GM18520 (cell line): ENCODE data around the gene AOPEP.
"Not testable (repeated sequence)": the region's sequence is repeated elsewhere in the genome, so short reads cannot be mapped to it uniquely, and the experiment has no call there.

Experiments
- ATAC-seq: cut with Tn5 transposase; IDR thresholded peaks from one replicate; pipeline ENCODE4 v1.9.1; 2021; ENCODE audit not compliant: unreplicated experiment

AOPEP gene

DNA sequence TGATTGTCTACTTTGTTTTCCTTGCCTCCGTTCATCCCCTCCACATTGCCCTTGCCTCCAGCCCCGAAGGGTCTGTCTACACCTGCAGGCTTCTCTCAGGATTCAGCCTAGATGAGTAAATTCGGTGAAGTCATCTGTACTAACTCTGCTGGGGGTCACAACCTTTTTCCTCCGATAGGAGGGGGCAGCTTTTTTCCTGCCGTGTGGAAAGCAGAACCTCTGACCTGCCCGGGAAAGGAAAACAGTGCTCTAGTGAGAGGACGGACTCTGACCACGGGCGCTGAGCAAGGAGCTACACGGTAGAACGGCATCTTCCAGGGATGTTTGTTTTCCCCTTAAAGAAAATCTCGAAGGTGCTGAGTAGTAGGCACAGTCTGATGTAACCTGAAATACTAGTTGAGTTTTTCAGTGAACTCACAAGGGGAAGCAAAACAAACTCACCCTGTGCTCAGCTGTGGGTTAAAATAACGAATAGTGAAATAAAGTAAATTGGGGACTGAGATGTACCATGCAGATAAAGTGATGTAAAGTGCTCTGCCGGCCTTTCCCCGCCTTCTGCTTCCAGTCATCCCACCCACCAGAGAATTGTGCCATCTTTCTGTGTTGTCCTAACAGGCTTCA lies 281.8 kb downstream of the AOPEP start:
- ATAC-seq = no peak

GRCh38 chr9:95009459-95009858 lies 283.0 kb downstream of the AOPEP start:
- ATAC-seq = no peak

DNA sequence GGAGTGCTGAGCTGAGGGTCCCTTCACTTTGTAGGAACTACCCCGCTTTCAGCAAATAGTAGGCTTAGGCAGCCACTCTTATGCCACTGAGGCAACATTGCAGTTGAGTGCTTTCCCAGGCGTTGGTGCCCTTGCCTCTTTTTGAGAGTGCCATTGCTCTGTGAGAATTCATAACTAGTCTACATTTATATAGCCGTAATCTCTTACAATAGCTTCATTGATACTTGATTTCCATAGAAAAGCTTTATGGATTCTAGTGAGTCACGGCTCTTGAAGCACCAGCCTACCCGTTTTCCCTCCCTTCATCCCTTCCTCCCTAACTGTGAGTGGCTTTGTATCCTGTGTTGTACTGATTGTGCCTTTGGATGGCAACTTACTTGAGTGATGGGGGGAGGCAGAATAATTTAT lies 283.9 kb downstream of the AOPEP start:
- no peak for ATAC-seq

- ATAC-seq = no peak
Measured at GRCh38 chr9:95012035-95012708, 285.7 kb downstream of the AOPEP start.

DNA sequence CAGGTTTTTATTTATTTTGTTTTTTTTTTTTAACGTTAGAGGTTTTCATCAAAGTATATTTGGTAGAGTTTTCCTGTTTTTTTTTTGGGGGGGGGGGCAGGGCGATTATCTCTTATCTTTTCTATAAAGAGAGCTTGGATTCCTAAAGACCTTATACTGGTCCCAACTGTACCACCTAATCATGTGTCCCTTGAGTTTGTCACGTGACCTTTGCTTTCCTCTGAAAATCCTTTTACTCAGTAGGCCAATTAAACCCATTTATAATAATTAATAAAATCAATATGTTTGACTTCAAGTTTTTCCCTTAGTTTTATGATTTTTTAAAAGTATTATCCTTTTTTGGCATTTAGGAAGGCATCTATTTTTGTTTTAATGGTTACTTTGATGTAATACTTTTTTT lies 286.4 kb downstream of the AOPEP start:
- no peak for ATAC-seq

GRCh38 chr9:95014917-95015316 lies 288.4 kb downstream of the AOPEP start:
- ATAC-seq = no peak

DNA sequence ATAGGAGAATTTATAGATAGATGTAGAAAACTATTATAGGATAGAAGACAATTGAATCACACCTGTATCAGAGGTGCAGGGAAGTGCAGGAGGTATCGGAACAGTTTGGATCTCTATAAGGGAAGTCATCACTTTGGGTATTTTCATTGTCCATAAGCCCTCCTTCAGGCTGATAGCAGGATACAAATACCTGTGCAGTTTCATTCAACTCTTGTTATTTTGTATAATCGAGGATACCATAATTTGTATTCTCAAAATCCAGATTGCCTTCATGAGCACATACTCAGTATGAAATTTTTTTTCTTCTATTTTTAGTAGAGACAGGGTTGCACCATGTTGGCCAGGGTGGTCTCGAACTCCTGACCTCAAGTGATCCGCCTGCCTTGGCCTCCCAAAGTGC lies 289.1 kb downstream of the AOPEP start:
- no peak for ATAC-seq

DNA sequence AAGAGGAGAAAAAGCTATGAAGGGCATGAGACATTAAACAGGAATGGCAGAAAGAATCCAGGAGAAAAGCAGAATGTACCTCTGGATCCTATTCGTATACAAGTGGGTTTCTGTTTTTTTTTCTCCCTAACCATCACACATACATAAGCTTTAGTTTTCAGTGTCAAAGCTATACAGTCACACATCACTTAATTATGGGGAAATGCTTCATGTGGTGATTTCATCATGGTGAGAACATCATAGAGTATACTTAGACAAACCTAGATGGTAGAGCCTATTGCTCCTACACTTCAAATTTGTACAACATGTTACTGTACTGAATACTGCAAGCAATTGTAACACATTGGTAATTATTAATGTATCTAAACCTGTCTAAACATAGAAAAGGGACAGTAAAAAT lies 290.6 kb downstream of the AOPEP start:
- ATAC-seq = no peak

DNA sequence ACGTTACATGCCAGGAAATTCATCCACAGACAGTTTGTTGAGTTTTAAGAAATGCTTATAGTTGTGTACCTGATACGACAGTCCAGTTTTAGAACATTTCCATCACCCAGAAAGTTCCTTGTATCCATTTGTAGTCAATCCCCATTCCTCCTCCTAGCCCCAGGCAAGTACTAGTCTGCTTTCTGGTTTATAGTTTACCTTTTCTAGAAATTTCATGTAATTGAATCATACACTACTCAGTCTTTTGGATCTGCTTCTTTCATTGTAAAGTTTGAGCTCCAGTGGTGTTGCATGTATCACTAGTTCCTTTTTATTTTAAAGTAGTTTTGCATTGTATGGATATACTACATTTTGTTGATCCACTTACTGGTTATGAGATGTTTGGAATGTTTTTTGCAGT lies 291.2 kb downstream of the AOPEP start:
- no peak for ATAC-seq

- ATAC-seq = no peak
Measured at GRCh38 chr9:95018099-95018936, 291.8 kb downstream of the AOPEP start.

DNA sequence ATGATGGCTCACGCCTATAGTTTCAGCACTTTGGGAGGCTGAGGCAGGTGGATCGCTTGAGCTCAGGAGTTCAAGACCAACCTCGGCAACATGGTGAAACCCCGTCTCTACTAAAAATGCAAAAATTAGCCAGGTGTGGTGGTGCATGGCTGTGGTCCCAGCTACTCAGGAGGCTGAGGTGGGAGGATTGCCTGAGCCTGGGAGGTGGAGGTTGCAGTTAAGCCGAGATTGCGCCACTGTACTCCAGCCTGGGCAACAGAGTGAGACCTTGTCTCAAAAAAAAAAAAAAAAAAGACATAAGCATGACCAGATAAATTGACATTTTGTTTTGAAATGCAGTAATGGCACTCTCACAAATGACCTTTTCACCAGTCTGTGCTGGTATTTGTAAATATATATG lies 294.1 kb downstream of the AOPEP start:
- not testable (repeated sequence) for ATAC-seq

- ATAC-seq = no peak
Measured at GRCh38 chr9:95021166-95021886, 294.8 kb downstream of the AOPEP start.

- ATAC-seq = no peak
Measured at GRCh38 chr9:95022657-95023056, 296.2 kb downstream of the AOPEP start.

DNA sequence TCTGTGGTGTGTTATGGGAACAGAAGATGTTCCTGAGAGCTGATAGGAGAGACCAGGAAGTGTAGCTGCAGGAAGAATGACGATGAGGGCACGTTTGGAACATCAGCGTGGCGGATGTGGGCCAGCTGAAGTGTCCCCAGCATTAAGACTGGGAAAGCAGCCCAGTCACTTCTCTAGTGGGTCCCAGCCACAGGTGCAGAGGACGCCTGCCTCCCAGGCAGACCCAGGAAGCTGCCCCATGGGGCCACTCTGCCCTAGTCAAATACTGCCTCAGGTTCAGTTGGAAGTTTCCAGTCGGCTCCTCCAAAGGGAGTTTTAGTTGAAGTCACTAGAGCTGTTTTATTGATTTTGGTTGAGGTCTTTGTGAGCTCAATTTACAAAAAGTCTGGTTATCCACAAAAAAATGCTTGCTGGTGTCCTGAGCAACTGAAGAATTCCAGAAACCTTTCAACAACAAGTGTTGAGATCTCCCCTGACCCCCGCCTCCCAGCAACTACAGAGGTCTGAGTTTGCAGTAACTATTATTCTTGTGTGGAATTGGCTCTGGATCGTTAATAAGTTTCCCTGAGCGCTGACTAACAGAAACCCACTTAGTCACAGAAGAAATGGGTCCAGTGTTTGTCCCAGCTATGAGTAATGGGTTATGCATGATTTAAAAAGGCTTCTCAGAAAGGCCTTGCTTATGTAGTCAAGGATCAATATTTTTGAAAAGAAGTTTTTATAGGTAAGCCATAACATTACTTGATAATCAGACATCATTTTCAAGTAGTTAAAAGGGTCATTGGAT lies 296.9 kb downstream of the AOPEP start:
- ATAC-seq = no peak

DNA sequence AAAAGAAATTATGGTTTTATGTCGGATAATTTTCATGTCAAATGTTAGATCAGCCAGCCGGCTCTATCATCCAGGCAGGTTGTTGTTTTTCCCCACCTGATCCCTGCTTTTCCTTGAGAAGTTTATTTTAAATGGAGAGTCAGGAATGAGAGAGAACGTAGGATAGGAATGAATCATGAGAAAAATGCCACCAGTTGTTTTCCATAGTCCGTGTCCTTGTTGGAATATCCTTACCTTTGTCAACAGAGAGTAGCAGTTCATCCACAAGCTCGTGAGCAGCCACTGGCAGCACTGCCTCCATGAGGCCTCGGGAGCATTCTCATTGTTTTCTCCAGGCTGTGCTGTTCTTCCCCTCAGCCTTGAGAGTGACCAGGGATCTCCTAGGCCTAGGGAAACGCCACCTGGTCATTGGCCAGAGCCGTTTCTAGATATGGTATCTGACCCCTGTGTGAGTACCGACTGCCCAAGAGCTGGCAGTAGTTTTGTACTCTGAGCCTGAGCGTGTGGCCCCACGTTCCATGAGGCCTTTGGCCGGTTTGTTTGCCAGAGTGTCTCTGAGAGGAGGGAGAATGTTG lies 297.7 kb downstream of the AOPEP start:
- no peak for ATAC-seq

DNA sequence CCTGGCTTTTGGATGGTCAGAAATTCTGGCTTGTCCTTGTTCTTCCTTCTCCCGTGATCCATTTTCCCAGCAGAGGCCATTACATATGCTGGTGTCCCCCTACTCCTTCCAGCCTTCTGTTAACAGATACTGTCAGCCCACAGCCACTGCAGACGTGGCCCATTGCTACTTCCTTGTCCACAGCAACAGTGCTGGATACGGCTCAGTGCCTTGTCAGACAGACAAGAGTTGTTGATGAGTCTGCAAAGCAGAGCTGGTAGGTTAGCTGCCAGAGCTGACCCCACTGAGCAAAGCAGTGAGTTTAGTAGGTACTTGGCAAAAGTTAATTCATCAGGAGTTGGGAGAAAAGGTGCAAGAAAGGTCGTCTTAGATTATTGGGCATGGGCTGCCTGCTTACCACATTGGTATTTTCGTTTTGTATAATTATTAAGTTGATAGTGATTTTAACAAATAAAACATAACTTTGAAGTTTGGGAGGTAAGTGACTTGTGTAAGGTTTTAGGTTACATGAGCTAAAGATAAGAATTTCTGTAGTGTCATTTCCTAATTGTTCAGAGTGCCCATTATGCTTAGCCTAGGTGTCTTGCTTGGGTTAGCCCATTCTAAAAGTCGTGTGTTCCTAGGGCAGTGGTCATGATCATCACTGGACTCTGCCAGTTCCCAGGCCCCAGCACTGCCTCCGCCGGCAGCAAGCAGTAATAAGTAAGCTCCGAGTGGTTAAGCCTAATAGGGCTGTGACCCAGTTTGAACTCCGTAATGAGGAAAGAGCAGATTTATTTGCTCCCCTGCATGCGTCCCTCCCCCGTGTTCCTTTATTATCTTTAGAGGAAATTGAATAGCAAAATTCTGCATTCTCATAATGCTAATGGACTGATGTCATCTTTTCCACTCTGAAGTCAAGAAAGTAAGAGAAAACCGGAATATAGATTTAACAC lies 299.0 kb downstream of the AOPEP start:
- no peak for ATAC-seq

DNA sequence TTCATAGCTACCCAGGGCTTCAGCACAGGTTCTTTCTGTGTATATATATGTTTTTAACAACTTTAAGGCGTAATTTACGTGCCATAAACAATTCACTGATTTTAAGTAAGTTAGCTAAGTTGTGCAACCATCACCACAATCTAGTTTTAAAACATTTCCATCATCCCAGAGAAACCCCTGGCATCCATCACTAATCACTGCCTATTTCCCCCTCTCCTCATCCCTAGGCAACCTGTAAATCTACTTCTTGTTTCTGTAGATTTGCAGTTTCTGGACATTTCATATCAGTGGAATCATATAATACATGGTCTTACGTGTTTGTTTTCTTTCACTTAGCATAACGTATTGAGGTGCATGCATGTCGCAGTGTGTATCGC lies 299.6 kb downstream of the AOPEP start:
- ATAC-seq = no peak

DNA sequence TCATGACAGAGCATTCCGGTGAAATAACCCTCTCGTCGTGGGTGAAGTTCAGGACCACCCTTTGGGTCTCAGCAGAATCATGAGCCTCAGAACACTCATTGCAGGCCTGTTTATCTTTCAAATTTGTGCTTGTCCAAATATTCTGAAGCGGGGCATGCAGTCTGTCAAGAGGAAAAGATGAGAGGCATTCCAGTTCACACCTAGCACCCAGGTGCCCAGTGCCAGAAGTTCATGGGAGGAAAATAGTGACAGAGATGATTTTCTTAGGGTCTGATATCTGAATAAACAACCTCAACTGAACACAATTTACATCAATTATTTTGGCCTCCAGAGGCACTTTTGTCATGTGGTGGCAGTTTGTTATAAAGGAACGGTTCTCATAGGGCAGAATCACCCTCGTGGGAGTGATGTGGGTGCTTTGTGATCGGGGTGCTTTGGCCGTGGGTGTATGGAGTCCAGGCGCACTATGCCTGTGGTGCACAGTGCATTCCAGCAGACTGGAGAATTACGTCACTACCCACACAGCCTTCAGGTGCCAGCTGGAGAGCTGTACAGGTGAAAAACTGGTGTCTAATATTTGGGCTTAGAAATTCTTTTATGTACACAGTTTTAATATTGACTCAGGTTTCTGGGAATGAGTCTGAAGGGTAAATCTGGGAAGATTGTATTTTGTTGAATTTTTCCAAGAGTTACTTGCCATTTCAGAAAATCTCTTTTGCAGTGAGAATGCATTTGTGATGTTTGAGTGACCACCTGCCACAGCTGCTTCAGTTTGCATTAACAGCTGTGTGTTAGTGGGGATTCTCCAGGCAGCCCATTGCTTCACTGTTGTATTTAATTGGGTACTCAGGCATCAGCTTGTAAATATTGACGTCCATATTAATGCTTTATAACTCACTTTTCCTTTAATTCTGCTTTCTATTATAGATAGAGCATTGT lies 301.7 kb downstream of the AOPEP start:
- no peak for ATAC-seq
